PC-9 (cell line): ENCODE measurements around the gene SEC14L3.

Experiments used
- CTCF ChIP-seq: fragments of 200-600 bp; sonication (generic); conservative IDR thresholded peaks from 2 replicates; pipeline ENCODE4 v1.6.1; 2017; ENCODE audit warnings: mixed run types, antibody characterized with exemption, mild to moderate bottlenecking, moderate library complexity
- EZH2 ChIP-seq: fragments of 200-600 bp; sonication (generic); IDR thresholded peaks from 2 replicates; pipeline ENCODE4 v1.8.0; 2017; ENCODE audit warnings: antibody characterized with exemption, low read depth

DNA sequence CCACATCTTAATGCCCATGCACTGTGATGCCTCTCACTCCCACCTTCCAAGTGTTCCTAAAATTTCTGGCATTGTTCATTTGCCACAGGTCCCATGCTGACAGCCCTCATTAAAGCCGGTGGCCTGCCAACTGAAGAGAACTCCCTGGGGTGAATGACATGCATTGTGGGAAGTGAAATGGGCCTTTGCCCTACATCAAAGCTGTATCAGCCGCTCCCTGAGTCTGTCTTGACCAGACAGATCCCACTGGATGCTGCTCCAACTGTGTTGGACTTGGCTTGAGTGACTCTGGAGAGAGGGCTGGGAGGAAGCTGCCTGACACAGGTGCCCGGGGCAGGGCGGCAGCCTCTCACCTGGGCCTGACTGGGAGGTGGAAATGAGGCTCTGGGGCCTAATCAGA is 42.4 kb upstream of the SEC14L3 start:
- TF ChIP-seq CTCF: no peak
- no peak for TF ChIP-seq EZH2
